ENCODE measurements around the gene DDX39B. TPM values are rescaled to one million over a fixed set of nuclear protein-coding genes. Genes with fewer than 3 reads are reported as not detected.
"Not testable (repeated sequence)": the region's sequence is repeated elsewhere in the genome, so short reads cannot be mapped to it uniquely, and the experiment has no call there.

Gene DDX39B
- total and polyA plus RNA-seq, 4 donors: 146 to 570 (median 253) TPM

DNA sequence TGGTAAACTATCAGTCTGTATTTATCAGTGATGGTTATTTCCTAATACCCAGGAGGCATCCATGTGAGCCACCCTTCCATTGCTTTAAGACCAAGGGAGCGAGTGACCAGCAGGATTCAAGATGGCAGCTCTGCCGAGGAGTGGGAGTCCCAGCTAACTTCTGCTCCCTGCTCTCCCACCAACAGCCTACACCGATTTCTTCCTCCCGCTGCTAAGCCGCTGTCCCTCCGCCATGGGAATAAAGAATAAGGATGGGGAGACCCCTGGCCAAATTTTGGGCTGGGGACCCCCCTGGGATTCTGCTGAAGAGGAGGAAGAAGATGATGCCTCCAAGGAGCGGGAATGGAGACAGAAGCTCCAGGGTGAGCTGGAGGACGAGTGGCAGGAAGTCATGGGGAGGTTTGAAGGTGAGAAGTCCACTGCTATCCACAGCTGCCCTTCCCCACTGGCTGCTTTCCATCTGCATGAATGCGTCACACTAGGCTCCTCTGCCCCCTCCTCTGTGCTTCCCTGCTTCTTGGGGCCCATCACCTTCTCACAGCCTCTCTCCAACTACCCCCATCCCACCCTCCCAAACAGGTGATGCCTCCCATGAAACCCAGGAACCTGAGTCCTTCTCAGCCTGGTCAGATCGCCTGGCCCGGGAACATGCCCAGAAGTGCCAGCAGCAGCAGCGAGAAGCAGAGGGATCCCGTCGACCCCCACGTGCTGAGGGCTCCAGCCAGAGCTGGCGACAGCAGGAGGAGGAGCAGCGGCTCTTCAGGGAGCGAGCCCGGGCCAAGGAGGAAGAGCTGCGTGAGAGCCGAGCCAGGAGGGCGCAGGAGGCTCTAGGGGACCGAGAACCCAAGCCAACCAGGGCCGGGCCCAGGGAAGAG lies 15.9 kb upstream of the DDX39B start:
- Histone ChIP-seq H3K4me3 (ENCODE audit: low read length in 2 of 2) (no peak overlapping the region), H3K27ac (ENCODE audit: low read depth in 1 of 2, low read length in 2 of 2) (no peak overlapping the region), H3K9me3 (ENCODE audit: control insufficient read depth, low read length) (no peaks in the 10 kb centered on the region), H3K4me1 (ENCODE audit: control insufficient read depth in 1 of 2, insufficient read depth in 2 of 2, low read length in 2 of 2) (no peaks in the 10 kb centered on the region), H3K36me3 (ENCODE audit: control insufficient read depth in 1 of 2, insufficient read depth in 2 of 2, low read length in 1 of 2) (peaks cover 0 to 3% of the 10 kb centered on the region in 2 donors), H3K27me3 (ENCODE audit: control insufficient read depth in 1 of 2, insufficient read depth in 2 of 2, low read length in 1 of 2) (no peaks in the 10 kb centered on the region)
- intact Hi-C loops (cut with DNase I): no loop called here
- DNase-seq: no peak
- ATAC-seq (ENCODE audit: low FRiP score): no peak
- WGBS, 2 donors: 81 to 83% methylated on average over 22 to 24 of the region's 24 CpGs

DNA sequence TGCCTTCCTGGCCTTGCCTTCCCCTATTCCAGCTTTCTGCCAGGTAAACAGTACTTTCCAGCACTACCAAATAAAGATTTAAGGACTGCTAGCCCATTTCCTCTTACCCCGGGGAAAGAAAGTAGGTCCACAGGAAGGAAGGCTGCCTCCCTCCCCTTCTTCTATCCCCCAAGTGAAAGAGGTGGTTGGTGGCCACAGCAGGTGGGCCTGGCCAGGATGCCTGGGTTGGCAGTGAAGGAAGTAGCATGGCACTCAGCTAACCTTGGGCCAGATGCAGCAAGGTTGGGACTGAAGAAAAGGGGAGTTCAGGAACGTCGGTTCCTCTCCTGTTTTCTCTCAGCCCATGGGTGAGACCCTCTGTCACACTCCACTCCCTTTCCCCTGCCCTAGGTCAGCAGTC lies 14.5 kb upstream of the DDX39B start:
- Histone ChIP-seq H3K36me3 (ENCODE audit: control insufficient read depth in 1 of 2, insufficient read depth in 2 of 2, low read length in 1 of 2) (peaks cover 0 to 3% of the 10 kb centered on the region in 2 donors), H3K4me3 (ENCODE audit: low read length in 2 of 2) (no peak overlapping the region)

DNA sequence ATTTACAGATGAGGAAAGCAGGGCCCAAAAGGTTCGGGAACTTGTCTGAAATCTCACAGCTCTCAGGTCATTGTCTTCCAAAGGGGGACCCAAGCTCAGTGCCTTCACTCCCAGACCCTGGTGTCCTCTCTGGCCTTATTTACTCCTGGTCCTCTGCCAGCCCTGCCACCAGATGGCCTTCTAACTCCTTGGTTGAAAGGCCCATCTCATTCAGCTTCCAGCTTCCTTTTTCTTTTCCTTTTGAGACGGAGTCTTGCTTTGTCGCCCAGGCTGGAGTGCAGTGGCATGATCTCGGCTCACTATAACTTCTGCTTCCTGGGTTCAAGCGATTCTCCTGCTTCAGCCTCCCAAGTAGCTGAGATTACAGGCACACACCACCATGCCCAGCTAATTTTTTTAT lies 9.6 kb upstream of the DDX39B start:
- 71 to 82% methylated on average over 5 of the region's 5 CpGs for WGBS, 2 donors
- H3K4me1 ChIP-seq (ENCODE audit: control insufficient read depth in 1 of 2, insufficient read depth in 2 of 2, low read length in 2 of 2); H3K4me3 ChIP-seq (ENCODE audit: low read length in 2 of 2); ATAC-seq (ENCODE audit: low FRiP score); H3K27ac ChIP-seq (ENCODE audit: low read depth in 1 of 2, low read length in 2 of 2); H3K9me3 ChIP-seq (ENCODE audit: control insufficient read depth, low read length); H3K36me3 ChIP-seq (ENCODE audit: control insufficient read depth in 1 of 2, insufficient read depth in 2 of 2, low read length in 1 of 2); intact Hi-C loops (cut with DNase I); H3K27me3 ChIP-seq (ENCODE audit: control insufficient read depth in 1 of 2, insufficient read depth in 2 of 2, low read length in 1 of 2): not testable (repeated sequence)
- DNase-seq: peak in 1 of 2 donors; percentile 80

More for the DNA sequence above, 14.5 kb upstream of the DDX39B start:
- Histone ChIP-seq H3K9me3 (ENCODE audit: control insufficient read depth, low read length) (no peaks in the 10 kb centered on the region), H3K4me1 (ENCODE audit: control insufficient read depth in 1 of 2, insufficient read depth in 2 of 2, low read length in 2 of 2) (no peaks in the 10 kb centered on the region), H3K27ac (ENCODE audit: low read depth in 1 of 2, low read length in 2 of 2) (no peak overlapping the region), H3K27me3 (ENCODE audit: control insufficient read depth in 1 of 2, insufficient read depth in 2 of 2, low read length in 1 of 2) (no peaks in the 10 kb centered on the region)
- 82 to 83% methylated on average over 3 of the region's 3 CpGs for WGBS, 2 donors
- intact Hi-C loops (cut with DNase I): no loop called here
- no peak for DNase-seq
- ATAC-seq (ENCODE audit: low FRiP score): no peak

DNA sequence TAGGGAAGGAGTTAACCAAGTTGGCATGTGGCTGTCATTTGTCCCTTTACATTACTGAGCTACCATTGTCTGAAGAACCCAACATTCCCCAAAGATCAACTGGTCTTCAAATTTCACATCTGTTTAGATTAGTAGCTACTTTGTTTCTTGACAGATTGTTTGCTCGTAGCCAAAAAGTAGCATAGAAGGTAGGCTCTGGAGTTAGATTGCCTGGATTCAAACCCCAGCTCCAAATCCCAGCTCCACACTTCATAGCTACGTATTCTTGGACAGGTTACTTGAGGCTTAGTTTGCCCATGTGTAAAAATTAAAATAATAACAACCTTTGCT lies 6.7 kb upstream of the DDX39B start:
- no peaks in the 10 kb centered on the region for H3K9me3 ChIP-seq (ENCODE audit: control insufficient read depth, low read length)
- H3K36me3 ChIP-seq (ENCODE audit: control insufficient read depth in 1 of 2, insufficient read depth in 2 of 2, low read length in 1 of 2): no peaks in the 10 kb centered on the region
- no peak overlapping the region for H3K27ac ChIP-seq (ENCODE audit: low read depth in 1 of 2, low read length in 2 of 2)
- H3K27me3 ChIP-seq (ENCODE audit: control insufficient read depth in 1 of 2, insufficient read depth in 2 of 2, low read length in 1 of 2): no peaks in the 10 kb centered on the region
- ATAC-seq (ENCODE audit: low FRiP score) (no peak), DNase-seq (no peak)
- no peak overlapping the region for H3K4me3 ChIP-seq (ENCODE audit: low read length in 2 of 2)
- 84 to 94% methylated on average over 2 of the region's 2 CpGs for WGBS, 2 donors
- H3K4me1 ChIP-seq (ENCODE audit: control insufficient read depth in 1 of 2, insufficient read depth in 2 of 2, low read length in 2 of 2): no peaks in the 10 kb centered on the region
- intact Hi-C loops (cut with DNase I): no loop called here

DNA sequence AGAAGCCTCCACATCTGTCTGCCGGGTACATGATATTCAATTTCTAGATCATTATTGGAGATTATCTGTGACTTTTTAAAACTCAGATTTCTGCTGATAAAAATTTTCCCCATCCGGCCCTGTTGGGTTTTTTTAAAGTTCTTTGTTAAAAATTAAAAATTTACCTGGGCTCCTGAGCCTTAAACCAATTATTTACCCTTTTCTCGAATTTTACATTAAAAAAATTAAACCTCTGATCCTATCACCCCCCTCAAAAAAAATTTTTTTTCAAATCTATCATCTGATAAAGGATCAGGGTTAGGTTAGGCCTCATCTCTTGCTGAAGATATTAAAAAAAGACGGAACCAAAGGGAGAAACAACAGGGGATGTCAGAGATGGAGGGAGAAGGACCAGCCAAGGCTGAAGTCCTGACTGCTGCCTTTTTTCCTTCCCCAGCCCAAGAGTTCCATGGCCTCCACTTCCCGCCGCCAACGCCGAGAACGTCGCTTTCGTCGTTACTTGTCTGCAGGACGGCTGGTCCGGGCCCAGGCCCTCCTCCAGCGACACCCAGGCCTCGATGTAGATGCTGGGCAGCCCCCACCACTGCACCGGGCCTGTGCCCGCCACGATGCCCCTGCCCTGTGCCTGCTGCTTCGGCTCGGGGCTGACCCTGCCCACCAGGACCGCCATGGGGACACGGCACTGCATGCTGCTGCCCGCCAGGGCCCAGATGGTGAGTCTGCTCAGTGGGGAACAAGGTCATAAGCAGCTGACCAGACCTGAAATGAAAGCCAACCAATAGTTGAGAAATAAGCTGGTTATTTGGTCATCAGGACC lies 6.1 kb upstream of the DDX39B start:
- 75 to 77% methylated on average over 24 of the region's 24 CpGs for WGBS, 2 donors
- Histone ChIP-seq H3K27ac (ENCODE audit: low read depth in 1 of 2, low read length in 2 of 2) (peak overlapping the region in 1 of 2 donors; percentile 31), H3K9me3 (ENCODE audit: control insufficient read depth, low read length) (no peaks in the 10 kb centered on the region), H3K27me3 (ENCODE audit: control insufficient read depth in 1 of 2, insufficient read depth in 2 of 2, low read length in 1 of 2) (no peaks in the 10 kb centered on the region), H3K4me1 (ENCODE audit: control insufficient read depth in 1 of 2, insufficient read depth in 2 of 2, low read length in 2 of 2) (no peaks in the 10 kb centered on the region), H3K4me3 (ENCODE audit: low read length in 2 of 2) (peak overlapping the region in 1 of 2 donors; percentile 59), H3K36me3 (ENCODE audit: control insufficient read depth in 1 of 2, insufficient read depth in 2 of 2, low read length in 1 of 2) (no peaks in the 10 kb centered on the region)
- ATAC-seq (ENCODE audit: low FRiP score) (no peak), DNase-seq (peak in 1 of 2 donors; percentile 79)
- intact Hi-C loops (cut with DNase I): loop anchor here (2.0 kb wide), 1 partner anchor 33 kb away; no protein-coding TSS in a partner anchor

DNA sequence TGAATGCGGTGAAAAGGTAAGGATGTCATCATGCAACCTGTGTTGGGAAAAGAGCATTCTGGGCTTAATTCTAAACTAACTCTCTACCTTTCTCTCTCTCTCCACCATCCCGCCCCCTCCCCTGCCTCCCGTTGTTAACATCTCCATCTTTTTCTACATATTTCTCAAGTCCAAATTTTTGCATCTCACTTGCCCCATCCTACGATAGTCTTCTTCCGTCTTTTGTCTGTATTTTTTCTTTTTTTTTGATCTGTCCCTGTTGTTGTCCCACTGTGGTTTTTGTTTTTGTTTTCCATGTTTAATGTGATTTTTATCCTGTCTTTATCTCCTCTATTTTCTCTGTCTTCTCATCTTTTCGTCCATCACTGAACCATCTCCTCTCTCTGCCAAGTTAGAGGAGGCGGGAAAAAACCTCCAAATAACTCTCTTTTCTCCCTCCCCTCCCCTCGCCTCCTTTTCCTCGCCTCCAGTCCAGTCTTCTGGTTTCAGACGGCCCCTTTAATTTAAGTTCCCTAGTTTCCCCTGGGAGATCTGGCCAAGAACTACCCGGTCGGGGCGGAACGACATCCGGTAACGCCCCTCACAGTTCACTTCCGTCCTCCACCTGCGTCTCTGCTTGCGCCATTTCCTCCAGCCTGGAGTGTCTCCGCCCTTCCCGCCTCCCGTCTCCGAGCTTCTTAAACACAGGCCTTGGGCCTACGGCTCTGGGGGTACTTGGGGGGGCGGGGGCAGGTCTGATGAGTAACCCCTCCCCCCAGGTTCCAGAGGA lies 5.3 kb upstream of the DDX39B start, which contains the start of gene NFKBIL1:
Gene NFKBIL1, plus strand, starts transcription at position 651 of the 769 bp plus-strand sequence. Its CDS starts 87 bp downstream, at position 738.
- no peaks in the 10 kb centered on the region for H3K9me3 ChIP-seq (ENCODE audit: control insufficient read depth, low read length)
- no peaks in the 10 kb centered on the region for H3K27me3 ChIP-seq (ENCODE audit: control insufficient read depth in 1 of 2, insufficient read depth in 2 of 2, low read length in 1 of 2)
- 0 to 1% methylated on average over 25 of the region's 25 CpGs for WGBS, 2 donors
- H3K4me1 ChIP-seq (ENCODE audit: control insufficient read depth in 1 of 2, insufficient read depth in 2 of 2, low read length in 2 of 2): no peaks in the 10 kb centered on the region
- no peaks in the 10 kb centered on the region for H3K36me3 ChIP-seq (ENCODE audit: control insufficient read depth in 1 of 2, insufficient read depth in 2 of 2, low read length in 1 of 2)
- intact Hi-C loops (cut with DNase I): loop anchor here (1.0 to 2.0 kb wide), 3 partner anchors 34 to 52 kb away; no protein-coding TSS in a partner anchor
- ATAC-seq (ENCODE audit: low FRiP score) (peak; percentile 97), DNase-seq (peak; percentile 97)
- peak within 1 kb of the TSS in 1 of 2 donors; percentile 31 for H3K27ac ChIP-seq (ENCODE audit: low read depth in 1 of 2, low read length in 2 of 2)
- H3K4me3 ChIP-seq (ENCODE audit: low read length in 2 of 2): peak within 1 kb of the TSS; percentile 14 to 59

DNA sequence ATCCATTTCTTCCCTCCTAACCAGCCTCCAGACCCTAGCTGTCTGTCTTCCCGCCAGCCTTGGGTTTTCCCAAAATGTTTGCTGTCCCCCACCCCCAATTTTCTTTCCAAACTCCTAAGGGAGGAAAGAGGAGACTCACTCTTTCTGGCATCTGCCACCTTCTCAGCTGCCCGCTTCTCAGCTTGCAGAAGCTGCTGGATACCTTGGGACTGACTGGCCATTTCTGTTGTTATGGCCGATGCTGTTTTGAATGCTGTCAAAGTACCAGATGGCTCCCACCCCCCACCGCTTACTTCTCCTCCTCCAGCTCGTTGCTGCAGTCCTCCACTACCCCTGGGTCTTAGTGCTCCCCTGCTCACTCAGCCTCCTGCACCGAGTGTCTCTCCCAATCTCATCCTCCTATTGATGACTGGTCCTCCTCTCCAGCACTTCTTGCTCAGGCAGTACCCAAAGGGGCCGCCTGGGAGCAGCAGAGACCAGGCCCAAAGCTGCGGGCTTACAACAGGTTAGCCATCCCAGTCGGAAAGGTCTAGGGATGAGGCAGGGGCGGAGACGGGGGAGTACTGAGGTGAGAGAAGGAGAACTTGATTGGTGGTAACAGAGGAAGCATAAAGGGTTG lies 4.6 kb upstream of the DDX39B start, which contains the start of gene ATP6V1G2:
Gene ATP6V1G2, minus strand, starts transcription at position 270 of the 619 bp plus-strand sequence. Its CDS starts 49 bp downstream, at position 221.
- Histone ChIP-seq H3K9me3 (ENCODE audit: control insufficient read depth, low read length) (no peaks in the 10 kb centered on the region), H3K27ac (ENCODE audit: low read depth in 1 of 2, low read length in 2 of 2) (peak within 1 kb of the TSS in 1 of 2 donors; percentile 31)
- 5 to 6% methylated on average over 11 of the region's 11 CpGs for WGBS, 2 donors

DNA sequence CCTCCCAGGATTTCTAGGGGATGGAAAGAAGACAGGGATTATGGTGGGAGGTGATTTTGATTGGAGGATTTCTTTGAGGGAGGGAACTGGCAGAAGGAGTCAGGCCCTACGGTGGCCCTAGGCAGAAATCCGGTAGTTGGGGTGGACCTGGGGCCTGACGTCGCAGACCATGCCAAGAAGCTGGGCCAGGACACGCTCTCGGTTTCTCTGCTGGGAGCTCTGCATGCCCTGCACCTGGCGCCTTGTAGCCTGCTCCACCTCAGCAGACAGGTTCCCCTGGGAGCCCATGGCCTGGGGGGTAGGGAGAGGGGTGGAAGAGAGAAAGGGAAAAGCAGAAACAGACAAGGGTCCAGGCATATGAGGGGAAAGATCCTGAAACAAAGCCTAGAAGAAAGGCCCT lies 3.5 kb upstream of the DDX39B start:
- no peak for ATAC-seq (ENCODE audit: low FRiP score)
- no peak overlapping the region for H3K4me3 ChIP-seq (ENCODE audit: low read length in 2 of 2)
- no peak for DNase-seq
- no peaks in the 10 kb centered on the region for H3K9me3 ChIP-seq (ENCODE audit: control insufficient read depth, low read length)
- intact Hi-C loops (cut with DNase I): no loop called here
- peaks cover 2 to 3% of the 10 kb centered on the region in 2 donors for H3K4me1 ChIP-seq (ENCODE audit: control insufficient read depth in 1 of 2, insufficient read depth in 2 of 2, low read length in 2 of 2)
- no peaks in the 10 kb centered on the region for H3K36me3 ChIP-seq (ENCODE audit: control insufficient read depth in 1 of 2, insufficient read depth in 2 of 2, low read length in 1 of 2)
- no peaks in the 10 kb centered on the region for H3K27me3 ChIP-seq (ENCODE audit: control insufficient read depth in 1 of 2, insufficient read depth in 2 of 2, low read length in 1 of 2)
- 64 to 72% methylated on average over 7 of the region's 7 CpGs for WGBS, 2 donors
- H3K27ac ChIP-seq (ENCODE audit: low read depth in 1 of 2, low read length in 2 of 2): no peak overlapping the region

More for the DNA sequence above, 4.6 kb upstream of the DDX39B start, which contains the start of gene ATP6V1G2:
- H3K4me3 ChIP-seq (ENCODE audit: low read length in 2 of 2): peak within 1 kb of the TSS; percentile 14 to 22
- no peaks in the 10 kb centered on the region for H3K4me1 ChIP-seq (ENCODE audit: control insufficient read depth in 1 of 2, insufficient read depth in 2 of 2, low read length in 2 of 2)
- intact Hi-C loops (cut with DNase I): loop anchor here (1.0 to 2.0 kb wide), 3 partner anchors 34 to 53 kb away; no protein-coding TSS in a partner anchor
- DNase-seq (peak; percentile 88 to 94), ATAC-seq (ENCODE audit: low FRiP score) (peak; percentile 90)
- no peaks in the 10 kb centered on the region for H3K27me3 ChIP-seq (ENCODE audit: control insufficient read depth in 1 of 2, insufficient read depth in 2 of 2, low read length in 1 of 2)
- H3K36me3 ChIP-seq (ENCODE audit: control insufficient read depth in 1 of 2, insufficient read depth in 2 of 2, low read length in 1 of 2): no peaks in the 10 kb centered on the region

All from aorta (tissue), 5 donors.